Putamen (tissue), 1 donor: ENCODE results near the gene MATR3.

Experiments
- DNase-seq: peaks from one replicate; pipeline ENCODE4 v3.0.0-alpha.2; 2016; ENCODE audit warnings: low spot score

Gene MATR3

GRCh38 chr5:139272471-139273321 is 20.8 kb upstream of the MATR3 start:
- DNase-seq, result no peak

GRCh38 chr5:139273322-139273571 is 20.3 kb upstream of the MATR3 start:
- no peak for DNase-seq

DNA sequence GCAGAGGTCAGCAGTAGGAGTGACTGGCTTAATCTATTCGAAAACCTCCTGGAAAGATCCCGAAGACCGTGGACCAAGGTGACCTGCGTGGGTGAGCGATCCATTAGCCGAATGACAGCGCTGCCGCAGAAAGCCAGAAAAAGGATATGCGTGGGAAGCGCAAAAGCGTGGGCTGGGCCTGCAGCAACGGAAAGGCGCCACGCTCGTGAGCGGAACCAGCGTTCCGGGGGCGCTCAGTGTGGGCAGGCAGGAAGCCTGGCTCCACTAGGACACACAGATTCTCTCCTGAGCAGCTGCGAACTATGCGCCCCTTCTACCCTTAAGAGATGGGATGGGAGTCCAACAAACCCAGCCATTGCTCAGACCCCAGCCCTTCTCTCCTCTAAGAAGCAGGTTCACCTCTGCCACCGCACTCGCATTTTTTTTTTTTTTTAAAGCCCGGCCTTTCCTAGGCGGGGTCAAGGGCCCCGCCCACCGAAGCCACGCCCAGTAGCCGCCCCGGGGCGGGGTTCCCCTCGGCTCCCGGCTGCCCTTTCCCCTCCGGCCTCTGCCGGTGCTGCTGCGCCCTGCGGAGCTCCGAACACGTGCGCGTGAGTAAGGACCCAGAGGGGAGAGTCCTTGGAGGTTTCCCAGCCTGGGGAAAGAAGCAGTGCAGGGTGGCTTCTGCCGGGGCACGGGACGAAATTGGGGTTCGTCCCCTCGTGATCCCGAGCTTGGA is 19.8 kb upstream of the MATR3 start:
- DNase-seq, result peak; percentile 85

- no peak for DNase-seq
Measured at GRCh38 chr5:139275536-139275935, 18.0 kb upstream of the MATR3 start.

DNA sequence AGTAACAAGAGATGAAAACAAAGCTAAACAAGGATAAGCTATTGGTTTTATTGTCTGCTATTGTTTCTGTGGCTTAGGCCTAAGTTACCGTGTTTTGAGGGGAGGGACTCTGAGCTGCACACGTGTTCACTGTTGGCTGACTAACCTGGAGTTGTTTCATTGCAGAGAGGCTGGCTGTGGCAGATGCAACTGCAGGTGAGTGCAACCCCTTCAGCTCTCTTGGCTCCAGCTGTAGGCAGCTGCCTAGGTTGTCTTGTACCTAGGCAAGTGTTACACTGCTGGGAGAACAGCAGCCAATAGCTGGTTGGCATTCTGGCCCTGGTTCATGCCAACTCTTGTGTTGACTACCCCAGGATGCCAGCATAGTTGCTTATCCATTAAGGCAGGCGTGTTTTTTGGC is 17.6 kb upstream of the MATR3 start:
- no peak for DNase-seq

DNA sequence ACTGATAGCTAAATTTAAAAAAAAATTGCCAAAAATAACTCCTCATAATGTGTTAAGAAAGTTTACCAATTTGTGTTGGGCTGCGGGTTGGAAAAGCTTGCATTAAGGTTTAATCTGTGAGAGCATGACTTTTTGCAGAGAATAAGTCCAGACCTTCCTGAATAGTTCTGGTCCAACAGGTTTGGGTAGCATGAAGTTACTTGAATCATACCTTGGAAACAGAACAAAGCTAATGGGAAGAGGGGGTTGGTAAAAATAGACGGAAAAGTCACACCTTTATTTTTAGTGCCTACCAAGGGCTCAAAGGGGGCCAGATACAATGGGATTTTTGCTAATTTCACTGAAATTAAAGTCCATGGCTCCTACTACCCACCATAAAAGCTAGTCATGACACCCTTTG is 17.1 kb upstream of the MATR3 start:
- DNase-seq, result no peak

- DNase-seq, result peak; percentile 68
Measured at GRCh38 chr5:139277171-139277570, 16.4 kb upstream of the MATR3 start.

- no peak for DNase-seq
Measured at GRCh38 chr5:139278540-139279274, 14.8 kb upstream of the MATR3 start.

DNA sequence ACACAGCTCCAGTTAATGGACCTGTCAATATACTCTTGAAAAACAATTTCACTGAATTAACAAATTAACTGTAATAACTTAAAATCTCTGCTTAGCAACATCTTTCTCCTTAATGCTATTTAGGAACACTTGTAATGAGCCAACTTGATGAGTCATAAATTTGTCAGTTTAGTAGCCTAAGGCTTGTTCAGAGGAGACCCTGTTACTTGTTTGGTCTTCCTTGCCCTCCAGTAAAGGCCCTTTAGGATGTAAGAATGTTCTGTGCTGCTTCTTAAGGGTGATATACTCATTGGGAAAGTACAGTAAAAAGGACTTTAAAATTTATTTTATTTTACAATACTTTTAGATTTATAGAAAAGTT is 11.4 kb upstream of the MATR3 start:
- no peak for DNase-seq

- DNase-seq, result no peak
Measured at GRCh38 chr5:139283252-139284166, 10.0 kb upstream of the MATR3 start.

GRCh38 chr5:139284295-139284694 is 9.2 kb upstream of the MATR3 start:
- DNase-seq, result no peak

GRCh38 chr5:139285651-139286392 is 7.7 kb upstream of the MATR3 start:
- DNase-seq, result no peak

DNA sequence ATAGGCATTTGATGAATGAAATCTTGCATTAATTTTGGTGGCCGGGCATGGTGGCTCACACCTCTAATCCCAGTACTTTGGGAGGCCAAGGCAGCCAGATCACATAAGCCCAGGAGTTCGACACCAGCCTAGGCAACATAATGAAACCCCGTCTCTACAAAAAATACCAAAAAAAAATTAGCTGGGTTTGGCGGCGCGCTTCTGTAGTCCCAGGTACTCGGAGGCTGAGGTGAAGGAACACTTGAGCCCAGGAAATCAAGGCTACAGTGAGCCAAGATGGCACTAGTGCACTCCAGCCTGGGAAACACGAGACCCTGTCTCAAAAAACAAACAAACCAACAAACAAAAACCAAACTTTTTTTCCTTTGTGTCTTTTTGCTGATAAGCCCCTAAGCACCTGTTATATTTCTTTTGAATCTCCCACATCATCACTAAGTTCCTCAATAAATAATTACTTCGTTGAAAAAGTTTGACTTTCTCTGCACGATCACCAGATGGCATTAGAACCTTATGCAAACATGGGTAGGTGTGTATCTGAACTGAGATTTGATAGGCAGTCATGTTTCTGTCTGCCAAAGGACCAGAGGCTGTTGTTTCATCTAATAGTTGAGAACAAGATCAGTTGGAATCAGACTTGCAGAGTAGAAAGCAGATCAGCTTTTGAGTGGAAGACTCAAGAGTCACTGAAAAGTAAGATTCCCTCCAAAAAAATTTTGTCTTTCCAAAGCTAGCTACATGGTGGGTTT is 5.5 kb upstream of the MATR3 start:
- DNase-seq, result no peak

DNA sequence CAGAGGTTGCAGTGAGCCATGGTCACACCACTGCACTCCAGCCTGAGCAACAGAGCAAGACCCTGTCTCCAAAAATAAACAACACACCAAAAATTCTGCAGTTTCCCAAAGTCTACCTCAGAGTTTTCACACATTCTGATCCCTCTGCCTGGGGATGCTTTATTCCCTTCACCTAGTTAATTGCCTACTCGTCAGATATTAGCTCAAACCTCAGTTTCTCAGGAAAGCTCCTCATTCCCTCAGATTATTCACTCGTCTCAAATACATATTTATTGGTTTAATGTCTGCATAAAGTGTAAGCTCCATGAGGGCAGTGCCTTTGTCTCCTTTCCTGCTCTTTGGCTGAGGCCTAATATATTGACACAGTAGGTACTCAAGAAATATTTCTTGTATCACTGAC is 2.5 kb upstream of the MATR3 start:
- no peak for DNase-seq

DNA sequence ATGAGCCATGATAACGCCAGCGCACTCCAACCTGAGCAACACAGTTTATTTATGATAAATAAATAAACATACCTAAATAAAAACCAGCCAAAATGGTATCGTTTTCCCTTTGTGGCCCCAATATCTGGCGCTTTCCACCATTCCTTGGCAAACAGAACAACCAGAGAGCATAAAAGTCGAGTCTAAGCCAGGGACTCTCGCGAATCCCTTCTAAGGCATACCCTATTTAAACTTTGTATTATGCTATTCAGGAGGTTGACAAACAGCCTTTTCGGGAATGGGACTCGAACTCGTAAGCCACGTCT is 386 bp upstream of the MATR3 start:
- no peak for DNase-seq

- DNase-seq, result peak; percentile 82
Measured at GRCh38 chr5:139294374-139295165, 1.0 kb downstream of the MATR3 start.

DNA sequence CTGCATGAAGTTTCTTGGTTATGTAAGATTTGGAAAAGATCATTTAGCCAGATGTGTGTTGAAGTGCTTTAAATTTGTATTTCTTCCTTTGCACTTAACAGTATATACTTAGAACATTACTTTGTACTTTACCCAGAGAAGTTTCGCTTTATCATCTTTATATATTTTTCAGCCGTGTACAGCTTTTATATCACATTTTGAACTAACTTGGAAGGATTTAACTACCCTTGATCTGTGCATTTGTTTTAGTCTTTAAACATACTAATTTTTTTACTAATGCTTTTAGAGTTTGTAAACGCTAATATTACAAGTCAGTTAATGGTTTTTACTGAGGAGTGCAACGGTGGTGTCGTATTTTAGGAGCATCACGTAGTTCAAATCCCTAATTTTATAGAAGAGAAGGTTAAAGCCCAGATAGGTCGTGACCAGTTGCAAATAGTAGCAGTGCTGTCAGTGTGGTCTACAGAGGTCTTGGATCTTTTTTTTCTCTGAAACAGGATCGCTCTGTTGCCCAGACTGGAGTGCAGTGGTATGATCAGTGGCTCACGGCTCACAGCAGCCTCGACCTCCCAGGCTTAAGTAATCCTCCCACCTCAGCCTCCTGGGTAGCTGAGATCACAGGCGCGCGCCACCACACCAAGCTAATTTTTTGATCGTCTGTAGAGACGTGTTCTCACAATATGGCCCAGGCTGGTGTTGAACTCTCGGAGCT is 2.0 kb downstream of the MATR3 start:
- DNase-seq, result no peak

- no peak for DNase-seq
Measured at GRCh38 chr5:139296198-139296597, 2.7 kb downstream of the MATR3 start.

- no peak for DNase-seq
Measured at GRCh38 chr5:139296862-139297326, 3.4 kb downstream of the MATR3 start.
